Measurements from ENCODE around the gene DUOXA1.

GRCh38 chr15:45117308-45118130 lies 12.2 kb downstream of the DUOXA1 start:
- TF ChIP-seq POLR2AphosphoS5 (IDR thresholded peaks at IDR 0.05; ENCODE audit: borderline replicate concordance, low read depth, low read length) (no peak), EZH2 (IDR thresholded peaks at IDR 0.05) (no peak), FOXP2 (optimal IDR thresholded peaks at IDR 0.05; ENCODE audit: control extremely low read depth, extremely low read length, insufficient read depth) (no peak)
